Neural cell (in vitro differentiated cells): ENCODE measurements around the gene DPYD. TPM values are rescaled to one million over a fixed set of nuclear protein-coding genes. Genes with fewer than 3 reads are reported as not detected.

Experiments used
- H2AFZ ChIP-seq: fragments of 200-600, 300-800 bp; sonication (generic), shearing (Covaris generic); 2 replicates; pipeline ENCODE4 v1.6.0; 2014; ENCODE audit warnings: low read depth, mild to moderate bottlenecking, antibody characterized with exemption, low read length, moderate library complexity
- H3F3A ChIP-seq: fragments of 200-600 bp; shearing (Covaris generic); 2 replicates; pipeline ENCODE4 v1.6.1; 2016; ENCODE audit warnings: mild to moderate bottlenecking, moderate library complexity, mixed read lengths, antibody characterized with exemption, low read length; ENCODE audit not compliant: insufficient read depth, poor library complexity, severe bottlenecking
- H3K27ac ChIP-seq: fragments of 200-600, 300-800 bp; sonication (generic), shearing (Covaris generic); 2 replicates; pipeline ENCODE4 v1.5.1; 2014; ENCODE audit warnings: mild to moderate bottlenecking, low read length, moderate library complexity
- H3K27me3 ChIP-seq: fragments of 300-800, 200-600 bp; sonication (generic), shearing (Covaris generic); 2 replicates; pipeline ENCODE4 v1.6.0; 2014; ENCODE audit warnings: mild to moderate bottlenecking, low read depth, low read length, moderate library complexity; ENCODE audit not compliant: insufficient read depth
- H3K36me3 ChIP-seq: fragments of 300-800, 200-600 bp; sonication (generic), shearing (Covaris generic); 2 replicates; pipeline ENCODE4 v1.5.1; 2014; ENCODE audit warnings: mild to moderate bottlenecking, antibody characterized with exemption, low read length, moderate library complexity; ENCODE audit not compliant: insufficient read depth
- H3K4me2 ChIP-seq: fragments of 300-800, 200-600 bp; sonication (generic), shearing (Covaris generic); 2 replicates; pipeline ENCODE4 v1.6.0; 2014; ENCODE audit warnings: mild to moderate bottlenecking, low read length
- H3K4me3 ChIP-seq: fragments of 300-800, 200-600 bp; sonication (generic), shearing (Covaris generic); 2 replicates; pipeline ENCODE4 v1.5.1; 2014; ENCODE audit warnings: mild to moderate bottlenecking, low read length, moderate library complexity
- H3K79me2 ChIP-seq: fragments of 200-600 bp; shearing (Covaris generic); replicated peaks from 2 replicates; pipeline ENCODE4 v1.6.0; 2014; ENCODE audit warnings: mild to moderate bottlenecking, low read length, moderate library complexity; ENCODE audit not compliant: insufficient read depth
- H3K9ac ChIP-seq: fragments of 300-800, 200-600 bp; sonication (generic), shearing (Covaris generic); 2 replicates; pipeline ENCODE4 v1.6.1; 2016; ENCODE audit warnings: mild to moderate bottlenecking, low read length, mixed read lengths
- H3K9me2 ChIP-seq: fragments of 200-600 bp; shearing (Covaris generic); 2 replicates; pipeline ENCODE4 v1.6.1; 2016; ENCODE audit warnings: mild to moderate bottlenecking, low read length, mixed read lengths; ENCODE audit not compliant: insufficient read depth
- H3K9me3 ChIP-seq: fragments of 200-600, 300-800 bp; sonication (generic), shearing (Covaris generic); 2 replicates; pipeline ENCODE4 v1.6.1; 2016; ENCODE audit warnings: mild to moderate bottlenecking, mixed run types, low read length, moderate library complexity, mixed read lengths
- H4K20me1 ChIP-seq: fragments of 200-600 bp; shearing (Covaris generic); 2 replicates; pipeline ENCODE4 v1.6.1; 2016; ENCODE audit warnings: mild to moderate bottlenecking, mixed run types; ENCODE audit not compliant: insufficient read depth
- EP300 ChIP-seq: fragments of 450-650 bp; conservative IDR thresholded peaks from 2 replicates; pipeline ENCODE4 v1.6.1; 2014; ENCODE audit warnings: antibody characterized with exemption, mild to moderate bottlenecking, moderate library complexity; ENCODE audit not compliant: poor library complexity, severe bottlenecking
- EZH2 ChIP-seq: fragments of 200-600, 300-800 bp; shearing (Covaris generic), sonication (generic); IDR thresholded peaks from 2 replicates; pipeline ENCODE4 v1.6.1; 2014; ENCODE audit warnings: antibody characterized with exemption, low read length, borderline replicate concordance, mild to moderate bottlenecking; ENCODE audit not compliant: insufficient read depth, poor library complexity, severe bottlenecking
- MXI1 ChIP-seq: fragments of 450-650 bp; conservative IDR thresholded peaks from 2 replicates; pipeline ENCODE4 v1.6.1; 2014; ENCODE audit warnings: antibody characterized with exemption, mild to moderate bottlenecking; ENCODE audit not compliant: poor library complexity, severe bottlenecking
- POLR2AphosphoS5 ChIP-seq: IDR thresholded peaks from 2 replicates; pipeline ENCODE4 v1.6.1; 2012
- RAD21 ChIP-seq: fragments of 450-650 bp; conservative IDR thresholded peaks from 2 replicates; pipeline ENCODE4 v1.6.1; 2014; ENCODE audit warnings: antibody characterized with exemption, mild to moderate bottlenecking, moderate library complexity
- SMC3 ChIP-seq: fragments of 450-650 bp; conservative IDR thresholded peaks from 2 replicates; pipeline ENCODE4 v1.6.1; 2014; ENCODE audit warnings: antibody characterized with exemption, mild to moderate bottlenecking, moderate library complexity; ENCODE audit not compliant: poor library complexity
- TAF1 ChIP-seq: IDR thresholded peaks from 2 replicates; pipeline ENCODE4 v1.6.1; 2012; ENCODE audit warnings: low read depth
- polyA plus RNA-seq: library from polyadenylated mRNA; depleted of rRNA; stranded (reverse); fragments of >200 nt; gene quantifications from 2 replicates; pipeline ENCODE4 v1.2.3, GENCODE V29; 2014
- TF ChIP-seq, protein P1 (sequence below): fragments of 450-650 bp; IDR thresholded peaks from 2 replicates; pipeline ENCODE4 v1.5.1; 2014; ENCODE audit warnings: antibody characterized with exemption, mild to moderate bottlenecking, moderate library complexity; ENCODE audit not compliant: poor library complexity, severe bottlenecking
- TF ChIP-seq, protein P2 (sequence below): IDR thresholded peaks from 2 replicates; pipeline ENCODE4 v1.6.1; 2012; ENCODE audit warnings: borderline replicate concordance

DPYD gene
- polyA plus RNA-seq, 1 donor from 2014 or later: 6.7 TPM

DNA sequence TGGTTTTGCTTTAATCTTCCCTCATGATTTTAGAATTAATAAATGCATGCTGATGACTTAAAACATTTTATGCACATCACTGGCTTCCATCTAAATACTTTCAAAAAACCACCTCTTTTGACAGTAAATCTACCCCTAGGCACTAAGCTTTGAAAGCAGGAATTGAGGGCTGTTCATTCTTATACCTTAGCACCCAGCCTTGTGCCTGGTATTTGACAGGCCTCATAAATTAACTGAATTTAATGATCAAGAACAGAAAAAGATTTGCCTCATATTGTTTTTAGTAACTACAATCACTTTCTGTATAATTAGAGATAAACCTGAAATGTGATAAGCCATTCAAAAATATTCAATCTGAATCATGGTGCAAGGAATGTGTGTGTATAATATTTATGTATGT, 108.8 kb downstream of the DPYD start:
- no peaks in the 10 kb centered on the region for H3K9me2 ChIP-seq
- no peak overlapping the region for H3K27ac ChIP-seq
- no peaks in the 10 kb centered on the region for H3K79me2 ChIP-seq
- no peak overlapping the region for H2AFZ ChIP-seq
- no peak overlapping the region for H3K4me2 ChIP-seq
- no peaks in the 10 kb centered on the region for H4K20me1 ChIP-seq
- no peaks in the 10 kb centered on the region for H3K36me3 ChIP-seq
- H3K27me3 ChIP-seq: no peaks in the 10 kb centered on the region
- no peak overlapping the region for H3K4me3 ChIP-seq
- TF ChIP-seq MXI1 (no peak), SMC3 (no peak), EP300 (no peak), TAF1 (no peak), RAD21 (no peak), EZH2 (no peak), POLR2AphosphoS5 (no peak)
- TF ChIP-seq, protein P1, sequence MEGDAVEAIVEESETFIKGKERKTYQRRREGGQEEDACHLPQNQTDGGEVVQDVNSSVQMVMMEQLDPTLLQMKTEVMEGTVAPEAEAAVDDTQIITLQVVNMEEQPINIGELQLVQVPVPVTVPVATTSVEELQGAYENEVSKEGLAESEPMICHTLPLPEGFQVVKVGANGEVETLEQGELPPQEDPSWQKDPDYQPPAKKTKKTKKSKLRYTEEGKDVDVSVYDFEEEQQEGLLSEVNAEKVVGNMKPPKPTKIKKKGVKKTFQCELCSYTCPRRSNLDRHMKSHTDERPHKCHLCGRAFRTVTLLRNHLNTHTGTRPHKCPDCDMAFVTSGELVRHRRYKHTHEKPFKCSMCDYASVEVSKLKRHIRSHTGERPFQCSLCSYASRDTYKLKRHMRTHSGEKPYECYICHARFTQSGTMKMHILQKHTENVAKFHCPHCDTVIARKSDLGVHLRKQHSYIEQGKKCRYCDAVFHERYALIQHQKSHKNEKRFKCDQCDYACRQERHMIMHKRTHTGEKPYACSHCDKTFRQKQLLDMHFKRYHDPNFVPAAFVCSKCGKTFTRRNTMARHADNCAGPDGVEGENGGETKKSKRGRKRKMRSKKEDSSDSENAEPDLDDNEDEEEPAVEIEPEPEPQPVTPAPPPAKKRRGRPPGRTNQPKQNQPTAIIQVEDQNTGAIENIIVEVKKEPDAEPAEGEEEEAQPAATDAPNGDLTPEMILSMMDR: no peak
- TF ChIP-seq, protein P2, sequence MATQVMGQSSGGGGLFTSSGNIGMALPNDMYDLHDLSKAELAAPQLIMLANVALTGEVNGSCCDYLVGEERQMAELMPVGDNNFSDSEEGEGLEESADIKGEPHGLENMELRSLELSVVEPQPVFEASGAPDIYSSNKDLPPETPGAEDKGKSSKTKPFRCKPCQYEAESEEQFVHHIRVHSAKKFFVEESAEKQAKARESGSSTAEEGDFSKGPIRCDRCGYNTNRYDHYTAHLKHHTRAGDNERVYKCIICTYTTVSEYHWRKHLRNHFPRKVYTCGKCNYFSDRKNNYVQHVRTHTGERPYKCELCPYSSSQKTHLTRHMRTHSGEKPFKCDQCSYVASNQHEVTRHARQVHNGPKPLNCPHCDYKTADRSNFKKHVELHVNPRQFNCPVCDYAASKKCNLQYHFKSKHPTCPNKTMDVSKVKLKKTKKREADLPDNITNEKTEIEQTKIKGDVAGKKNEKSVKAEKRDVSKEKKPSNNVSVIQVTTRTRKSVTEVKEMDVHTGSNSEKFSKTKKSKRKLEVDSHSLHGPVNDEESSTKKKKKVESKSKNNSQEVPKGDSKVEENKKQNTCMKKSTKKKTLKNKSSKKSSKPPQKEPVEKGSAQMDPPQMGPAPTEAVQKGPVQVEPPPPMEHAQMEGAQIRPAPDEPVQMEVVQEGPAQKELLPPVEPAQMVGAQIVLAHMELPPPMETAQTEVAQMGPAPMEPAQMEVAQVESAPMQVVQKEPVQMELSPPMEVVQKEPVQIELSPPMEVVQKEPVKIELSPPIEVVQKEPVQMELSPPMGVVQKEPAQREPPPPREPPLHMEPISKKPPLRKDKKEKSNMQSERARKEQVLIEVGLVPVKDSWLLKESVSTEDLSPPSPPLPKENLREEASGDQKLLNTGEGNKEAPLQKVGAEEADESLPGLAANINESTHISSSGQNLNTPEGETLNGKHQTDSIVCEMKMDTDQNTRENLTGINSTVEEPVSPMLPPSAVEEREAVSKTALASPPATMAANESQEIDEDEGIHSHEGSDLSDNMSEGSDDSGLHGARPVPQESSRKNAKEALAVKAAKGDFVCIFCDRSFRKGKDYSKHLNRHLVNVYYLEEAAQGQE: no peak
- no peak overlapping the region for H3K9ac ChIP-seq
- no peaks in the 10 kb centered on the region for H3F3A ChIP-seq
- no peaks in the 10 kb centered on the region for H3K9me3 ChIP-seq

DNA sequence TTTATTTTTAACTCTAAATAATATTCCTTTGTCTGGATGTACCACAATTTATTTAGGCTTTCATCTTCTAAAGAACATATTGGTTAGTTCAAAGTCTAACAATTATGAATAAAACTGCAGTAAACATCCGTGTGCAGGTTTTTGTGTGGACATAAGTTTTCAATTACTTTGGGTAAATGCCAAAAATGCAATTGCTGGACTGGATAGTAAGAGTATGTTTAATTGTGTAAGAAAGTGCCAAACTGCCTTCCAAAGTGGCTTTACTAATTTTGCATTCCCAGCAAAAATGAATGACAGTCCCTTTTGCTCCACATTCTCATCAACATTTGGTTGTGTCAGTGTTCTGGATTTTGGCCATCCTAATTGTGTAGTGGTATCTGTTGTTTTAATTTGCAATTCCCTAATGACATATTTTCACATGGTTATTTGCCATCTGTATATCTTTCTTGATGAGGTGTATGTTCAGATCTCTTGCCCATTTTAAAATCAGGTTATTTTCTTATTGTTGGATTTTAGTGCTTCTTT, 113.8 kb downstream of the DPYD start:
- no peak for TF ChIP-seq EP300
- TF ChIP-seq, protein P1: no peak
- TF ChIP-seq TAF1: no peak
- TF ChIP-seq EZH2: no peak
- no peak for TF ChIP-seq SMC3
- TF ChIP-seq MXI1: no peak
- no peak for TF ChIP-seq POLR2AphosphoS5
- no peak for TF ChIP-seq RAD21
- TF ChIP-seq, protein P2: no peak
- Histone ChIP-seq H3K9me2 (no peaks in the 10 kb centered on the region), H3K27me3 (no peaks in the 10 kb centered on the region), H2AFZ (no peak overlapping the region), H4K20me1 (no peaks in the 10 kb centered on the region), H3K79me2 (no peaks in the 10 kb centered on the region), H3K9me3 (no peaks in the 10 kb centered on the region), H3K36me3 (no peaks in the 10 kb centered on the region), H3F3A (no peaks in the 10 kb centered on the region), H3K9ac (no peak overlapping the region), H3K27ac (no peak overlapping the region), H3K4me2 (no peak overlapping the region), H3K4me3 (no peak overlapping the region)
